Measurements from ENCODE around the gene PNMT. TPM values are rescaled to one million over a fixed set of nuclear protein-coding genes. Genes with fewer than 3 reads are reported as not detected.

Gene PNMT
- total and polyA plus RNA-seq, 2 of the 13 experiments (the other 11 are each of a cell fraction or from before 2014, with no cell fraction given) = 0.25 TPM; not detected in 1

- intact Hi-C loops (cut with micrococcal nuclease; ENCODE audit: unreplicated experiment) = no loop called here
- Histone ChIP-seq H3K4me3 (replicated peaks in 1 of 3; ENCODE audit: insufficient read depth in 1 of 3, low read depth in 2 of 3, low read length in 3 of 3) (no peak overlapping the region), H3K36me3 (replicated peaks in 1 of 2; ENCODE audit: control insufficient read depth in 1 of 2, insufficient read depth in 2 of 2, low read length in 2 of 2) (no peaks in the 10 kb centered on the region), H3K79me2 (ENCODE audit: insufficient read depth, low read length) (no peaks in the 10 kb centered on the region), H3K27me3 (ENCODE audit: control insufficient read depth in 1 of 2, insufficient read depth in 2 of 2, low read length in 2 of 2) (no peaks in the 10 kb centered on the region), H3K9ac (ENCODE audit: insufficient read depth, low read depth, low read length) (no peak overlapping the region), H3K9me3 (ENCODE audit: low read length) (no peaks in the 10 kb centered on the region), H3K4me2 (ENCODE audit: low read depth, low read length) (peak overlapping the region; percentile 24; the same call in 1 of the 2 replicates), H4K20me1 (ENCODE audit: insufficient read depth, low read length) (no peaks in the 10 kb centered on the region), H3K27ac (ENCODE audit: extremely low read length, insufficient read depth, low read length) (peak overlapping the region; percentile 12), H2AFZ (ENCODE audit: low read length) (no peak overlapping the region), H3K4me1 (ENCODE audit: insufficient read depth, low read length) (peaks cover 61% of the 10 kb centered on the region)
- 82% methylated on average over 13 of the region's 13 CpGs for WGBS (ENCODE audit: low lambda C conversion rate)
- DNase-seq (ENCODE audit: low spot score) (no peak), ATAC-seq (no peak), FAIRE-seq (no peak)
- ChIA-PET POLR2A (interaction anchor here (1.9 to 9.4 kb wide), 4 partner anchors 10 to 25 kb away, joined by 7 to 96 read pairs (median 36); partner anchors contain the start of gene PGAP3), CTCF (ENCODE audit: low intra/inter-chr PET ratio, low total read pairs) (no interaction called here)
- in situ Hi-C loops (cut with HindIII; ENCODE audit: extremely low pct_ligation_motif_present, low pct_unique_long_range_greater_than_20kb) = no loop called here
- BruUV-seq (replicated peaks) = no TSS peak
- no peak for TF ChIP-seq ZNF263 (CRISPR knock-in tag; IDR thresholded peaks at IDR 0.05)
- no peak for TF ChIP-seq ZNF556 (CRISPR knock-in tag; IDR thresholded peaks at IDR 0.05; ENCODE audit: borderline replicate concordance)
- peak; percentile 21; the same call in 1 of the 2 replicates for TF ChIP-seq ZFP91 (CRISPR knock-in tag; IDR thresholded peaks at IDR 0.05; ENCODE audit: borderline replicate concordance)
- TF ChIP-seq, protein P1, sequence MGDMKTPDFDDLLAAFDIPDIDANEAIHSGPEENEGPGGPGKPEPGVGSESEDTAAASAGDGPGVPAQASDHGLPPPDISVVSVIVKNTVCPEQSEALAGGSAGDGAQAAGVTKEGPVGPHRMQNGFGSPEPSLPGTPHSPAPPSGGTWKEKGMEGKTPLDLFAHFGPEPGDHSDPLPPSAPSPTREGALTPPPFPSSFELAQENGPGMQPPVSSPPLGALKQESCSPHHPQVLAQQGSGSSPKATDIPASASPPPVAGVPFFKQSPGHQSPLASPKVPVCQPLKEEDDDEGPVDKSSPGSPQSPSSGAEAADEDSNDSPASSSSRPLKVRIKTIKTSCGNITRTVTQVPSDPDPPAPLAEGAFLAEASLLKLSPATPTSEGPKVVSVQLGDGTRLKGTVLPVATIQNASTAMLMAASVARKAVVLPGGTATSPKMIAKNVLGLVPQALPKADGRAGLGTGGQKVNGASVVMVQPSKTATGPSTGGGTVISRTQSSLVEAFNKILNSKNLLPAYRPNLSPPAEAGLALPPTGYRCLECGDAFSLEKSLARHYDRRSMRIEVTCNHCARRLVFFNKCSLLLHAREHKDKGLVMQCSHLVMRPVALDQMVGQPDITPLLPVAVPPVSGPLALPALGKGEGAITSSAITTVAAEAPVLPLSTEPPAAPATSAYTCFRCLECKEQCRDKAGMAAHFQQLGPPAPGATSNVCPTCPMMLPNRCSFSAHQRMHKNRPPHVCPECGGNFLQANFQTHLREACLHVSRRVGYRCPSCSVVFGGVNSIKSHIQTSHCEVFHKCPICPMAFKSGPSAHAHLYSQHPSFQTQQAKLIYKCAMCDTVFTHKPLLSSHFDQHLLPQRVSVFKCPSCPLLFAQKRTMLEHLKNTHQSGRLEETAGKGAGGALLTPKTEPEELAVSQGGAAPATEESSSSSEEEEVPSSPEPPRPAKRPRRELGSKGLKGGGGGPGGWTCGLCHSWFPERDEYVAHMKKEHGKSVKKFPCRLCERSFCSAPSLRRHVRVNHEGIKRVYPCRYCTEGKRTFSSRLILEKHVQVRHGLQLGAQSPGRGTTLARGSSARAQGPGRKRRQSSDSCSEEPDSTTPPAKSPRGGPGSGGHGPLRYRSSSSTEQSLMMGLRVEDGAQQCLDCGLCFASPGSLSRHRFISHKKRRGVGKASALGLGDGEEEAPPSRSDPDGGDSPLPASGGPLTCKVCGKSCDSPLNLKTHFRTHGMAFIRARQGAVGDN (CRISPR knock-in tag; IDR thresholded peaks at IDR 0.05) = peak; percentile 27; the same call in 1 of the 2 replicates
- no peak for TF ChIP-seq GATAD1 (CRISPR knock-in tag; IDR thresholded peaks at IDR 0.05)
- TF ChIP-seq ZNF230 (CRISPR knock-in tag; IDR thresholded peaks at IDR 0.05) = no peak
- no peak for TF ChIP-seq IKZF1 (IDR thresholded peaks at IDR 0.05)
- no peak for TF ChIP-seq ZNF468 (CRISPR knock-in tag; IDR thresholded peaks at IDR 0.05)
- TF ChIP-seq CCDC6 (CRISPR knock-in tag; IDR thresholded peaks at IDR 0.05) = no peak
- 0 out of 2 replicates have a peak, but pooled peaks have one; percentile 4 for TF ChIP-seq ZNF768 (CRISPR knock-in tag; IDR thresholded peaks at IDR 0.05)
- TF ChIP-seq POLR2AphosphoS2 (IDR thresholded peaks at IDR 0.05; ENCODE audit: low read depth, low read length) = no peak
- TF ChIP-seq, protein P2, sequence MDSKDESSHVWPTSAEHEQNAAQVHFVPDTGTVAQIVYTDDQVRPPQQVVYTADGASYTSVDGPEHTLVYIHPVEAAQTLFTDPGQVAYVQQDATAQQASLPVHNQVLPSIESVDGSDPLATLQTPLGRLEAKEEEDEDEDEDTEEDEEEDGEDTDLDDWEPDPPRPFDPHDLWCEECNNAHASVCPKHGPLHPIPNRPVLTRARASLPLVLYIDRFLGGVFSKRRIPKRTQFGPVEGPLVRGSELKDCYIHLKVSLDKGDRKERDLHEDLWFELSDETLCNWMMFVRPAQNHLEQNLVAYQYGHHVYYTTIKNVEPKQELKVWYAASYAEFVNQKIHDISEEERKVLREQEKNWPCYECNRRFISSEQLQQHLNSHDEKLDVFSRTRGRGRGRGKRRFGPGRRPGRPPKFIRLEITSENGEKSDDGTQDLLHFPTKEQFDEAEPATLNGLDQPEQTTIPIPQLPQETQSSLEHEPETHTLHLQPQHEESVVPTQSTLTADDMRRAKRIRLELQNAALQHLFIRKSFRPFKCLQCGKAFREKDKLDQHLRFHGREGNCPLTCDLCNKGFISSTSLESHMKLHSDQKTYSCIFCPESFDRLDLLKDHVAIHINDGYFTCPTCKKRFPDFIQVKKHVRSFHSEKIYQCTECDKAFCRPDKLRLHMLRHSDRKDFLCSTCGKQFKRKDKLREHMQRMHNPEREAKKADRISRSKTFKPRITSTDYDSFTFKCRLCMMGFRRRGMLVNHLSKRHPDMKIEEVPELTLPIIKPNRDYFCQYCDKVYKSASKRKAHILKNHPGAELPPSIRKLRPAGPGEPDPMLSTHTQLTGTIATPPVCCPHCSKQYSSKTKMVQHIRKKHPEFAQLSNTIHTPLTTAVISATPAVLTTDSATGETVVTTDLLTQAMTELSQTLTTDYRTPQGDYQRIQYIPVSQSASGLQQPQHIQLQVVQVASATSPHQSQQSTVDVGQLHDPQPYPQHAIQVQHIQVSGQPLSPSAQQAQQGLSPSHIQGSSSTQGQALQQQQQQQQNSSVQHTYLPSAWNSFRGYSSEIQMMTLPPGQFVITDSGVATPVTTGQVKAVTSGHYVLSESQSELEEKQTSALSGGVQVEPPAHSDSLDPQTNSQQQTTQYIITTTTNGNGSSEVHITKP (CRISPR knock-in tag; IDR thresholded peaks at IDR 0.05; ENCODE audit: low read depth) = no peak
- TF ChIP-seq ZNF550 (CRISPR knock-in tag; IDR thresholded peaks at IDR 0.05; ENCODE audit: borderline replicate concordance) = no peak
- no peak for TF ChIP-seq ERF (CRISPR knock-in tag; IDR thresholded peaks at IDR 0.05)
- TF ChIP-seq NFKB2 (CRISPR knock-in tag; IDR thresholded peaks at IDR 0.05; ENCODE audit: borderline replicate concordance) = no peak
Observed at GRCh38 chr17:39678340-39679116, 10.3 kb downstream of the PNMT start.
